ENCODE measurements around the gene BIK. TPM values are rescaled to one million over a fixed set of nuclear protein-coding genes. Genes with fewer than 3 reads are reported as not detected.
"Not testable (repeated sequence)": the region's sequence is repeated elsewhere in the genome, so short reads cannot be mapped to it uniquely, and the experiment has no call there.

Gene BIK
- polyA plus RNA-seq, 3 donors, result 0.60 to 1.1 (median 0.94) TPM

DNA sequence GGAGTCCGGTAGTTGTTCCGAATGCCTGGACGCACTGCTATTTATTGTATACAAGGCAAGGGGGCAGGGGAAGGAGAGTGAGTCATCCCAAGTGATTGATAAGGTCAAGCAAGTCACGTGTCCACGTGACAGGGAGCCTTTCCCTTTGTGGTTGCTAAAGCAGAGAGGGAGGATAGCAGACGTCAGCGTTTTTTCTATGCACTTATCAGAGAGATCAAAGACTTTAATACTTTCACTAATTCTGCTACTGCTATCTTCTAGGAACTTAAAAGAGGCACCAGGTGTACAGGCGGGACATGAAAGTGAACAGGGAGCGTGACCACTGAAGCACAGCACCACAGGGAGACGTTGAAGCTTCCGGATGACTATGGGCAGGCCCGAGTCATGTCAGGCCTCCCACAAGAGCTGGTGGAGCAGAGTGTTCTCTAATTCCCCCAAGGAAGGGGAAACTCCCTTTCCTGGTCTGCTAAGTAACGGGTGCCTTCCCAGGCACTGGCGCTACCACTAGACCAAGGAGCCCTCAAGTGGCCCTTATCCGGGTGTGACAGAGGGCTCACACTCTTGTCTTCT, 6.4 kb upstream of the BIK start:
- DNase-seq (ENCODE audit: low read depth in 3 of 3, low spot score in 2 of 3), result not testable (repeated sequence)

GRCh38 chr22:43104950-43105349, 5.6 kb upstream of the BIK start:
- DNase-seq (ENCODE audit: low read depth in 3 of 3, low spot score in 2 of 3), result not testable (repeated sequence)

DNA sequence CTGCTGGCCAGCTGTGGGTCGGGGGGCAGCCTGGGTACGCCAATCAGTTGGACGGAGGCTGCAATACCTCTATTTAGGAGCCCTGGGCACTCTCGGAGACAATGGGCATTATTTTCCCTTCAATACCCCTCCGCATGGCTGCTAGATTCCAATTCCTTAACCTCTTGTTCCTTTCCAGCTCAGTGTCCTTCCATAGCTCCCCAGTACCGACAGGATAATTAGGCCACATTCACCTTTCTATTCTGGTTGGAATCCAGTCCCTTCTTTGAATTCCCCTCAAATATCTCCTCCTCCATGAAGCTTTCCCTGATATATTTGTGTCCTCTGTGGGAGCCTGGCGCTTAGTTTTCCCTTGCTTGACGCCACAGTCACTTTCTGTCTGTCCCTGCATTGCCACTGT, 4.2 kb upstream of the BIK start:
- no peak for DNase-seq (ENCODE audit: low read depth in 3 of 3, low spot score in 2 of 3)

DNA sequence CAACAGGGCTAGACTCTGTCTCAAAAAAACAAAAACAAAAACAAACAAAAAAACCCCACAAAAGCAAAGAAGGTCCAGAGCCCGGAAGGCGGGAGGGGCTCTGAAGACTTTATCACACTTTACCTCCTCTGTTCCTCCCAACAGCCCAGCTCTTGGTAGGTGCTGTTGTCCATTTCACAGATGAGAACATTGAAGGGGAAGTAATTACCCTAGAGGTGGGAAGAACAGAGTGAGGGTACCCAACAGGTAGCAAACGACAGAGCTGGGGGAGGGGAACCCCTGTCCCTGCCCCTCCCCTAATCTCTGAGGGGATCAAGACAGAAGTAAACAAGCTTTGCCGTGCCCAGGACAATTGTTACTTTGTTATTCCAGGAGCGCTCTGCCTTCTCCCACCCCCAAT, 1.0 kb upstream of the BIK start:
- no peak for DNase-seq (ENCODE audit: low read depth in 3 of 3, low spot score in 2 of 3)

DNA sequence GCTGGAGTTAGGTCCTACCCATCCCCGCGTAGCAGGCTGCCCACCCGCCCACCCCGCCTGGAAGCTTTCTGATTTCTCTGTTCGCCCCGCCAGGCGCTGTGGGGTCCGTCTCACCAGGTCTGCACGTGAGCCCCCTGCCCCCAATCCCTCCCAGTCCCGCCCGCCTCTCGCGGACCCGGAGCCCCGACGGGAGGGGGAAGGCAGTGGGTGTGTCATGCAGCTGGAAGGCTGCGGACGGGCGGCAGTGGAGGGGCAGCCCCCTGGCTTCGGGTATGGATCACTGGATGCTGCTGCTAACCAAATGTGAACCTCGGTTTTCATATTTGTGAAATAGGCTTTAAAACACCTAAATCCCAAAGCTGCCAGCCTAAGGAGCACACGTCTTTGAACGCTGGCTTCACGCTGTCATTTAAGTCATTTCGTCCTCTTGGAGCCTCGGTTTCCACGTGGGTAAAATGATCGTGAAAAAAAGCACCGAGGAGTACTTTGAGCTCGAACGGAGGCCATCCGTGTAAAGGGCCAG, 568 bp upstream of the BIK start:
- no peak for DNase-seq (ENCODE audit: low read depth in 3 of 3, low spot score in 2 of 3)

DNA sequence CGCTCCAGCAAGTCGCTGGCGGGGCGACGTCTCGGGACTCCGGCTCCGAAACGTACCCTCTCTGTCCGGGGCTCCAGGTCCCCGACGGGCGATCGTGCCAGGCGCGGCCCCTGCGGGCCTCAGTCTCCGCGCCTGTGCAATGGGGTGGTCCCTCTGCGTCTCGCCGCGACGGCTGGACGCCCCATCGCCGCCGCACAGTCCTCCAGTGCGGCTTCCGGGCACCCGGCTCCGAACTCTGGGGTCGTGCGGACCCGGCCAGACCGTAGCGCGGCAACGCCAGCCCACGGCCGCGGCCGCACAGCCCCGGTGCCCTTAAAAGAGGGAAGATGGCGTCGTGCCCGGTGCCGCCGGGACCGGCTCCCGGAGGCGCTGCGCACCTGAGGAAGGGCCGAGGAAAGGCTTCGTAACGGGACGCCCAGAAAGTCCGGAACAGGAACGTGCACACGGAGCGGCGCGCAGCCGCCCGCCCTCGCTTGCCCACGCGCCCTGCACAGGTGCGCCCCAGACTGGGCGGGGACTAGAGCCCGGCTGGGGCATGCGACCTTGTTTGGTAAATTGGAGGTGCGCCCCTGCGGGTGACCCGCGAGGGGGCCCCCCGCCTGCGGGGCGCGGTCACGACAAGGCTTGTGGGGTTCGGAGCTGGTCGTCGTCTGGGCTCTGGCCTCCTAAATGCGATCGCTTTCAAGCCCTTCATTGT, 525 bp downstream of the BIK start:
- no peak for DNase-seq (ENCODE audit: low read depth in 3 of 3, low spot score in 2 of 3)

- no peak for DNase-seq (ENCODE audit: low read depth in 3 of 3, low spot score in 2 of 3)
Observed at GRCh38 chr22:43113526-43114251, 3.1 kb downstream of the BIK start.

GRCh38 chr22:43114958-43115357, 4.4 kb downstream of the BIK start:
- no peak for DNase-seq (ENCODE audit: low read depth in 3 of 3, low spot score in 2 of 3)

GRCh38 chr22:43116932-43117331, 6.4 kb downstream of the BIK start:
- no peak for DNase-seq (ENCODE audit: low read depth in 3 of 3, low spot score in 2 of 3)

- DNase-seq (ENCODE audit: low read depth in 3 of 3, low spot score in 2 of 3), result no peak
Observed at GRCh38 chr22:43118024-43118849, 7.7 kb downstream of the BIK start.

GRCh38 chr22:43118953-43119458, 8.5 kb downstream of the BIK start:
- DNase-seq (ENCODE audit: low read depth in 3 of 3, low spot score in 2 of 3), result no peak

DNA sequence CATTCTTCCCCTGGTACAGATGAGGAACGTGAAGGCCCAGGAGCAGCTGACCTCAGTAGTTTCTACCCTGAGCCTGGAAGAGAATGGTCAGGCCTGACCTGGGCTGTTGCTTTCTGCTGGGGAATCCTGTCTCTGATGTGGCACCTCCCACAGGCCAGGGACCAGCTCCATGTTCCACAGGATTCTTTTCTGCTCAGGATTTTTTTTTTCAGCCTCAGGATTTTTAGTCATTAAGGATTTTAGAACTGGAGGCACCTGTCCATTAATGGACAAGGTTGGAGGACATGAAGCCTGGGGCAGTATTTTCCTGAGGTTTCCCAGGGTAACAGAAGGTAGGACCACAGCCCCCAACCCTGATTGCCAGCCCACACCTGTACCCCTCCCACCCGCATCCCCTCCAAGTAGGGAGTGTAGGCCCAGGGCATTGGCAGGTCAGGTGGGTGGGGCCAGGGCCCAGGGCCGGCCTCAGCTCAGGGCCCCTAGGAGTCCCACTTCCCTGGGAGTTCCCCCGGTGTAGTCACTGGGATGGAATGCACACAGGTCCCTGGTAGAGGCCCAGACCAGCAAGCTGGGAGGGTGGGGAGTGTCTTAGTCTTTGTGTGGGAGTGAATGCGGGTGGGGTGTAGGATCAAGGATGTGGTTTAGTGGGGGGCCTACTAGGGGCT, 16.1 kb downstream of the BIK start:
- no peak for DNase-seq (ENCODE audit: low read depth in 3 of 3, low spot score in 2 of 3)

DNA sequence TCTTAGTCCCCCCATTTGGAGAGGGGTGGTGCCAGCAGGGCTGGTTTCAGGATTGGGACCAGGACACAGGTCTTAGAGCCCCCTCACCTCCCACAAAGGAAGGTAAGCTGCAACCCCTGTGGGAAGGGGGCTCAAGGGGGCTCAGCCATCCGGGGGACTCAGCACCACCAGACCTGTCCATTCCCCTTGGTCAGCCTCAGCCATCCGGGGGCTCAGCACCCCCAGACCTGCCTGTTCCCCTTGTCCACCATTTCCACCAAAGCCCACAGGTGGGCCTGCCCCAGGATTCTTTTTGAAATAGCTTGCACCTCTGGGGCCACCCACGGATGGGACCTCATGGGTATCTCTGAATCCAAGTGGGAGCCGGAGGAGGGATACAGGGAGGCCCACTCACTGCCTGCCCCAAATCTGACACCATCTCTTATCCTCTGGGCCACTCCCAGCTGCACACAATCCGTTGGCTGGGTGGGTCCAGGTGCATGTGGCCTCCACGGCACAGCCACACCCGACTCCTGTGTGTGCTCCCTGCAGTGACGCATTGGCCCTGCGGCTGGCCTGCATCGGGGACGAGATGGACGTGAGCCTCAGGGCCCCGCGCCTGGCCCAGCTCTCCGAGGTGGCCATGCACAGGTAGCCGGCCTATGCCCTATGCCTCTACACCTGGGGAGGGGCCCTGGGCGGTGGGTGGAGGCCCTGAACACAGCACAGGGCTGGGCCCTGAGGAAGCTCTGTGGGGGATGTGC, 16.8 kb downstream of the BIK start:
- DNase-seq (ENCODE audit: low read depth in 3 of 3, low spot score in 2 of 3), result no peak

GRCh38 chr22:43128116-43128515, 17.6 kb downstream of the BIK start:
- DNase-seq (ENCODE audit: low read depth in 3 of 3, low spot score in 2 of 3), result no peak

DNA sequence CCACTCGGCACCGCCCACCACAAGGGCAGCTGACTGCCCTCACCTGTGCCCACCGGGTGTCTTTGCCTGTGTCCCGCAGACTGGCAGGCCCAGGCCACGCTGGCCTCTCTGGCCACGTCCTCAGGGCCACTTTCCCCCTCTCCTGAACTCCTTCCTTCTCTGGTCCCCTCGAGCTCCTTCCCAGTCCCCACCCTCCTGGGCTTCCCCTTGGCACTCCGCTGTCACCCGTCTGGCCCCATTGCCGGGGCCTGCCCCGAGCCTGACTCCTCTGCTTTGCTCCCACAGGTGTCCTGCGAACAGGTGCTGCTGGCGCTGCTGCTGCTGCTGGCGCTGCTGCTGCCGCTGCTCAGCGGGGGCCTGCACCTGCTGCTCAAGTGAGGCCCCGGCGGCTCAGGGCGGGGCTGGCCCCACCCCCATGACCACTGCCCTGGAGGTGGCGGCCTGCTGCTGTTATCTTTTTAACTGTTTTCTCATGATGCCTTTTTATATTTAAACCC, 18.4 kb downstream of the BIK start:
- no peak for DNase-seq (ENCODE audit: low read depth in 3 of 3, low spot score in 2 of 3)

- DNase-seq (ENCODE audit: low read depth in 3 of 3, low spot score in 2 of 3), result no peak
Observed at GRCh38 chr22:43129426-43130425, 19.2 kb downstream of the BIK start.

DNA sequence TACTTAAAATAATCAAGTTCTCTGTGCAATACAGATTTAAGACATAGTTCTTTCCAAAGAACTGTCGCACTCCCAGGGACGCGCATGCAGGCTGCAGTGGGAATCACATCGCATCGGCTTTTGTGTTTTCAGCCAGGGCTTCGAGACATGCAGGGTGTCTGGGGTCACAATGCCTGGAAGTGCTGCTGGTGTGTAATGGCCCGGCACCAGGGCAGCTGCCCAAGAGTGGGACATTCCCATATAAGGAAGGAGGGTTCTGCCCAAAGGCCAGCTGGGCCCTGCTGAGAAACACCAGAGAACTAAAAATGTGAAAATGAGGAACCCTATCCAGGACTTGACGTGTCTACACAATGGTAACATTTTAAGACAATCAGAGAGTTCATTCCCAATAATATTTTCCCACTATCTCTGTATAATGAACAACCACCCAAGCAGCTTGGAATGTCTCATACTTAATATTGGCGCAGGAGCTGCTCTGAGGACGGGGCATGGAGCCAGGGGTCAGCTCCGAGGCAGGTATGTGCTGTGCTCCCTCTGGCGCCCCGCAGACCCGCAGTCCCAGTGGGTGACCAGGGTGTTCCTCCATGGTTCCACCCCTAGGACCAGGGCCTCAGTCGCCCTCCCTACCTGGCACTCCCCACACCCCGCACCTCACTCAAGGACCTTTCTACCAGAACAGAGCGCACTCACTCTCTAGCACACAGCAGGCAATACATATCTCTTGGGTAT, 21.4 kb downstream of the BIK start:
- DNase-seq (ENCODE audit: low read depth in 3 of 3, low spot score in 2 of 3), result no peak
